Lower leg skin (tissue), 4 donors: Measurements from ENCODE around the gene HMGCR. TPM values are rescaled to one million over a fixed set of nuclear protein-coding genes. Genes with fewer than 3 reads are reported as not detected.
"Not testable (repeated sequence)": the region's sequence is repeated elsewhere in the genome, so short reads cannot be mapped to it uniquely, and the experiment has no call there.

Experiments used
- DNase-seq, 2 donors: peaks; one replicate each; pipeline ENCODE4 v3.0.0-alpha.2; 2019; ENCODE audit warnings: low spot score in 2 of 2
- H3K4me3 ChIP-seq: fragments of 200-600 bp; sonication (generic); 2 replicates; pipeline ENCODE4 v1.5.1; 2017; ENCODE audit warnings: mild to moderate bottlenecking, low read depth; ENCODE audit not compliant: poor library complexity, severe bottlenecking
- POLR2A ChIP-seq, 2 donors: fragments of 450-650 bp; IDR thresholded peaks; one replicate each; pipeline ENCODE4 v1.6.1; 2016 to 2017; ENCODE audit warnings: antibody characterized with exemption in 2 of 2, mild to moderate bottlenecking in 1 of 2, moderate library complexity in 1 of 2
- WGBS, 2 donors: methylation state at CpG; one replicate each; pipeline ENCODE4 v1.1.5; 2018; 5-methylcytosine and 5-hydroxymethylcytosine counted together
- intact Hi-C: fragments of 100-400 bp; cut with DNase I; formaldehyde crosslinking; loops from one replicate; pipeline ENCODE4 v1.15.0; 2023; ENCODE audit warnings: low total_unique reads
- total RNA-seq, 4 donors: library from RNA; depleted of rRNA; stranded (reverse); fragments of >200 nt; gene quantifications; one replicate each; pipeline ENCODE4 v1.1.0, GENCODE V29; 2016
- TF ChIP-seq, protein P1 (sequence below), 3 donors: fragments of 450-650 bp; IDR thresholded peaks; one replicate each; pipeline ENCODE4 v1.5.1; 2016; ENCODE audit warnings: antibody characterized with exemption in 3 of 3, mild to moderate bottlenecking in 3 of 3, moderate library complexity in 2 of 3

Gene HMGCR
- total RNA-seq, result 100 to 1,000 TPM; 101 to 119 (median 103) TPM

DNA sequence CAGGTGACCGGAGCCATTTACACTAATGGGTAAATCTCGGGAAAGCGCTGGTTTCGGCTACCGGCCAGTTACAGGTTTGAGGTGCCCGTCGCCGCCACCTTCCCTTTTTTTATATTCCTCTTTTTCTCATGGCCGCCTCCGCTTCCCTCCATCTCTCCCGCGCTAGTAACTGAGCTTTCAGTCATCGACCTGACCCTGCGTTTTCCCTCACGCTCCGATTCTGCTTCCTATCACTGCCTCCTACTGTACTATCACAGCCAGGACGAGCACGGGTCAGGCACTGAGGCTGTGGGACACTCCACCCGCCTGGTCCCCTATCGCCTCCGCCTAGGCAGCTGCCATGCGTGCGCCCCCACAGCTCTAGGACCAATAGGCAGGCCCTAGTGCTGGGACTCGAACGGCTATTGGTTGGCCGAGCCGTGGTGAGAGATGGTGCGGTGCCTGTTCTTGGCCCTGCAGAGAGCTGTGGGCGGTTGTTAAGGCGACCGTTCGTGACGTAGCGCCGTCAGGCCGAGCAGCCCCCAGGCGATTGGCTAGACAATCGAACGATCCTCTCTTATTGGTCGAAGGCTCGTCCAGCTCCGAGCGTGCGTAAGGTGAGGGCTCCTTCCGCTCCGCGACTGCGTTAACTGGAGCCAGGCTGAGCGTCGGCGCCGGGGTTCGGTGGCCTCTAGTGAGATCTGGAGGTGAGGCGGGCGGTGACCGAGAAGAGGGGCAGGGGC is at the start of gene HMGCR:
Gene HMGCR (plus strand): TSS at position 606 of the 722 bp plus-strand sequence. CDS start 5,386 bp downstream, outside the sequence.
- no peak for TF ChIP-seq POLR2A (IDR thresholded peaks at IDR 0.05)
- TF ChIP-seq, protein P1, sequence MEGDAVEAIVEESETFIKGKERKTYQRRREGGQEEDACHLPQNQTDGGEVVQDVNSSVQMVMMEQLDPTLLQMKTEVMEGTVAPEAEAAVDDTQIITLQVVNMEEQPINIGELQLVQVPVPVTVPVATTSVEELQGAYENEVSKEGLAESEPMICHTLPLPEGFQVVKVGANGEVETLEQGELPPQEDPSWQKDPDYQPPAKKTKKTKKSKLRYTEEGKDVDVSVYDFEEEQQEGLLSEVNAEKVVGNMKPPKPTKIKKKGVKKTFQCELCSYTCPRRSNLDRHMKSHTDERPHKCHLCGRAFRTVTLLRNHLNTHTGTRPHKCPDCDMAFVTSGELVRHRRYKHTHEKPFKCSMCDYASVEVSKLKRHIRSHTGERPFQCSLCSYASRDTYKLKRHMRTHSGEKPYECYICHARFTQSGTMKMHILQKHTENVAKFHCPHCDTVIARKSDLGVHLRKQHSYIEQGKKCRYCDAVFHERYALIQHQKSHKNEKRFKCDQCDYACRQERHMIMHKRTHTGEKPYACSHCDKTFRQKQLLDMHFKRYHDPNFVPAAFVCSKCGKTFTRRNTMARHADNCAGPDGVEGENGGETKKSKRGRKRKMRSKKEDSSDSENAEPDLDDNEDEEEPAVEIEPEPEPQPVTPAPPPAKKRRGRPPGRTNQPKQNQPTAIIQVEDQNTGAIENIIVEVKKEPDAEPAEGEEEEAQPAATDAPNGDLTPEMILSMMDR (IDR thresholded peaks at IDR 0.05), result peak in 1 of 3 donors; percentile 7
- intact Hi-C loops, result loop anchor here (5.0 to 10.0 kb wide), 2 partner anchors 99 to 178 kb away; partner anchors contain the start of genes ANKRD31, CERT1 and POLK
- WGBS, 2 donors, result 0% methylated on average over 51 to 56 of the region's 56 CpGs
- H3K4me3 ChIP-seq, result peak within 1 kb of the TSS; percentile 93
- peak; percentile 99 to 100 for DNase-seq

DNA sequence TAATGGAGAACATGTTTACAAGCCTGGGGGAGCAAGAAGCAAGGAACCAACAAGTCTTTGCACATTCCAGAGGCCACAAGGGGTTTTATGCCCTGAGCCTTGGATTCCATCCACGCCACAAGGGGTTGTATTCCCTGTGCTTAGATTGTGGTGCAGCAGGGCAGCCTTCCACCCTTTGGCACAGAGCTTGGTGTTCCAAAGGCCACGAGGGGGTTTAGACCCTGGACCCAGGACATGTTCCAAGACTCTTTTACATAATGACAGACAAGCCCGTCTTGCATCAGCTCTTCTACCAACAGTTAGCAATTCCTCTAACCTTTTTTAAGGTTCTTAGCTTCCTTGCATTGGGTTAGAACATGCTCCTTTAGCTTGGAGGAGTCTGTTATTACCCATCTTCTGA is 45.2 kb upstream of the HMGCR start:
- intact Hi-C loops, result not testable (repeated sequence)
- 80 to 86% methylated on average over 3 of the region's 3 CpGs for WGBS, 2 donors

DNA sequence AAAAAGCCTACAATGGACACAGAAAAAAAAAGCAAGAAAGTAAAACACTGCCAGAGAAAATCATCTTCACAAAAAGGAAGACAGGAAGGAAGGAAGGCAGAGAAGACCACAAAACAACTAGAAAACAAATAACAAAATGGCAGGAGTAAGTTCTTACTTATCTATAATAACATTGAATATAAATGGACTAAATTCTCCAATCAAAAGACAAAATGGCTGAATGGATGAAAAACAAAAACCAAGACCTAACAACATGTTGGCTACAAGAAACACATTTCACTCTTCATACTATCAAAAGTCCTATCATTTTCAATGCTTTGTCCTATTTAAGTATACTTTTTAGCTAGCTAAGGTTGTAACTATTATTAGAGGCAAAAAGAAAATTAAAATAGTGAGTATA is 36.9 kb upstream of the HMGCR start:
- no peak for DNase-seq
- intact Hi-C loops, result no loop called here
- TF ChIP-seq POLR2A (IDR thresholded peaks at IDR 0.05), result no peak
- TF ChIP-seq, protein P1 (IDR thresholded peaks at IDR 0.05), result no peak
- no peak overlapping the region for H3K4me3 ChIP-seq

More for the DNA sequence above, 45.2 kb upstream of the HMGCR start:
- not testable (repeated sequence) for DNase-seq, H3K4me3 ChIP-seq

DNA sequence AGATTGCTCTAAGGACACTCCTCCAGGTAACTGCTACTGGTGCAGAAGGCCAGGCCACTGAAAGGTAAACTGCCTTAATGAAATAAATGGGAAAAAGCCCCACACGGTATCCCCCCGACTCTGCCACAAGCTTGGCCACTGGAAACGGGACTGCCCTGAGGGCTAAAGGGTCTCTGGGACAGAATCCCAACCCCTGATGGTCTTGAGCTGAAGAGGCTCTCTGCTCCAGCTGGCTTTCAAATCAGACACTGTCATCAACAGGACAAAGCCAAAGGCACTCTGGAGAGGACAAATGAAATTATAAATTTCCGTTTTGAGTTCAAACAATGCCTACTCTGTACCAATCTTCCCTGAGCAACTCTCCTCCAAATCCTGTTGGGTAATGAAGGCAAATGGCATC is 33.6 kb upstream of the HMGCR start:
- H3K4me3 ChIP-seq, result no peak overlapping the region
- no peak for TF ChIP-seq POLR2A (IDR thresholded peaks at IDR 0.05)
- TF ChIP-seq, protein P1 (IDR thresholded peaks at IDR 0.05), result no peak
- intact Hi-C loops, result no loop called here
- 75 to 78% methylated on average over 4 of the region's 4 CpGs for WGBS, 2 donors
- no peak for DNase-seq

DNA sequence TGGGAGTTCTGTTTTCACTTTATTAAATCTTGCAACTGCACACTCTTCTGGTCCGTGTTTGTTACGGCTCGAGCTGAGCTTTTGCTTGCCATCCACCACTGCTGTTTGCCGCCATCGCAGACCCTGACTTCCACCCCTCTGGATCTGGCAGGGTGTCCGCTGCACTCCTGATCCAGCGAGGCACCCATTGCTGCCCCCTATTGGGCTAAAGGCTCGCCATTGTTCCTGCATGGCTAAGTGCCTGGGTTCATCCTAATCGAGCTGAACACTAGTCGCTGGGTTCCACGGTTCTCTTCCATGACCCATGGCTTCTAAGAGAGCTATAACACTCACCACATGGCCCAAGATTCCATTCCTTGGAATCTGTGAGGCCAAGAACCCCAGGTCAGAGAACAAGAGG is 32.5 kb upstream of the HMGCR start:
- WGBS, 2 donors, result 83 to 86% methylated on average over 11 of the region's 11 CpGs
- intact Hi-C loops, DNase-seq, H3K4me3 ChIP-seq: not testable (repeated sequence)

DNA sequence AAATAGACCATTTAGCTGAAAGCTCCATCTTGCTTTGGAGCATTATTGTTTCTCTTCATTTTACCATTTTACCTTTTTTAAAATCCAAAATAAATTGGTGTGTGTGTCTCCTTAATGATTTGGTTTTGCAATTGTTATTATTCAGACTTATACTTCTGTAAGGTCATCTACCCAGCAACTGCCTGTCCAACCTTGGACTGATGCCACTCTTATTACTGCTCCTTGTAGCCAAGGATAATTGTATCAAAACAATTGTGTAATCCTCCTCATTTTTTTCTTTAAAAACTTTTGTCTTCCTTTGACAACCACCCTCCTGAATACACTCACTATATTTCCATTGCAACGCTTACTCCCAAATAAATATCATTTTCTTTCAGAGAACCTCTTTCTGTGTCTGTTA is 30.3 kb upstream of the HMGCR start:
- 90 to 98% methylated on average over 1 of the region's 1 CpG for WGBS, 2 donors

More for the DNA sequence above, 30.3 kb upstream of the HMGCR start:
- no peak overlapping the region for H3K4me3 ChIP-seq
- no peak for TF ChIP-seq POLR2A (IDR thresholded peaks at IDR 0.05)
- TF ChIP-seq, protein P1 (IDR thresholded peaks at IDR 0.05), result no peak
- intact Hi-C loops, result no loop called here
- no peak for DNase-seq
